ENCODE results near the gene ZMYND8.

- TF ChIP-seq, protein P1, sequence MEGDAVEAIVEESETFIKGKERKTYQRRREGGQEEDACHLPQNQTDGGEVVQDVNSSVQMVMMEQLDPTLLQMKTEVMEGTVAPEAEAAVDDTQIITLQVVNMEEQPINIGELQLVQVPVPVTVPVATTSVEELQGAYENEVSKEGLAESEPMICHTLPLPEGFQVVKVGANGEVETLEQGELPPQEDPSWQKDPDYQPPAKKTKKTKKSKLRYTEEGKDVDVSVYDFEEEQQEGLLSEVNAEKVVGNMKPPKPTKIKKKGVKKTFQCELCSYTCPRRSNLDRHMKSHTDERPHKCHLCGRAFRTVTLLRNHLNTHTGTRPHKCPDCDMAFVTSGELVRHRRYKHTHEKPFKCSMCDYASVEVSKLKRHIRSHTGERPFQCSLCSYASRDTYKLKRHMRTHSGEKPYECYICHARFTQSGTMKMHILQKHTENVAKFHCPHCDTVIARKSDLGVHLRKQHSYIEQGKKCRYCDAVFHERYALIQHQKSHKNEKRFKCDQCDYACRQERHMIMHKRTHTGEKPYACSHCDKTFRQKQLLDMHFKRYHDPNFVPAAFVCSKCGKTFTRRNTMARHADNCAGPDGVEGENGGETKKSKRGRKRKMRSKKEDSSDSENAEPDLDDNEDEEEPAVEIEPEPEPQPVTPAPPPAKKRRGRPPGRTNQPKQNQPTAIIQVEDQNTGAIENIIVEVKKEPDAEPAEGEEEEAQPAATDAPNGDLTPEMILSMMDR (IDR thresholded peaks at IDR 0.05; ENCODE audit: extremely low read depth in 1 of 2, insufficient read depth in 1 of 2, low read depth in 1 of 2, low read length in 2 of 2), result no peak
- TF ChIP-seq EZH2 (IDR thresholded peaks at IDR 0.05; ENCODE audit: borderline replicate concordance, low read depth, low read length, severe bottlenecking), result no peak
Measured at GRCh38 chr20:47224300-47224791, 132.2 kb downstream of the ZMYND8 start.

Measured in endothelial cell of umbilical vein (primary cell).